Transverse colon (tissue), 3 donors: ENCODE measurements around the gene ARFGAP3.

Experiments
- EP300 ChIP-seq: sonication (generic); formaldehyde crosslinking; IDR thresholded peaks from one replicate; pipeline ENCODE4 v1.6.1; 2017; ENCODE audit warnings: antibody characterized with exemption, low read depth
- TF ChIP-seq, protein P1 (sequence below), 5 experiments: fragments of 200-600 bp in 3 of 5; fragments of 450-650 bp in 2 of 5; sonication (generic) in 3 of 5; IDR thresholded peaks; 1 replicate in 2 of 5; 2 replicates in 3 of 5; pipeline ENCODE4 v1.5.1; 2016 to 2017; ENCODE audit warnings: antibody characterized with exemption in 5 of 5, inconsistent platforms in 3 of 5, mild to moderate bottlenecking in 2 of 5, moderate library complexity in 1 of 5

DNA sequence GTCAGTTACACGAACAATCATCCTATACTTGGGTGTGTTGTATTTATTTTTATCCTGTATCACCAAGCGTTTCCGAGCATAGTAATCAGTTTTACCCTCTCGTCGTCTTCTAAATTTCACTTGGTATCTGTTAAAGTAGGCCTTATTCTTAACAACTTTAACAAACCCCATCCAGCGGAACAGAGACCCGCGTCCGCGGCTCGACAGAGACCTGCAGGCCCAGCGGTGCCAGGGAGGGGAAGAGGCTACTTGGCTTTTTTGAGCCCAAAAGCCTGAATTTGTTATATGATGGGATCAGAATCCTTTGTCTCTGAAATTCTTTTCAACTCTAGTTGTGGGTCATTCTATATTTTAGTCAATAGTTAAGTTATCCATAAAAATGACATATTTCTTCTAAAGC is 79.9 kb downstream of the ARFGAP3 start:
- TF ChIP-seq, protein P1, sequence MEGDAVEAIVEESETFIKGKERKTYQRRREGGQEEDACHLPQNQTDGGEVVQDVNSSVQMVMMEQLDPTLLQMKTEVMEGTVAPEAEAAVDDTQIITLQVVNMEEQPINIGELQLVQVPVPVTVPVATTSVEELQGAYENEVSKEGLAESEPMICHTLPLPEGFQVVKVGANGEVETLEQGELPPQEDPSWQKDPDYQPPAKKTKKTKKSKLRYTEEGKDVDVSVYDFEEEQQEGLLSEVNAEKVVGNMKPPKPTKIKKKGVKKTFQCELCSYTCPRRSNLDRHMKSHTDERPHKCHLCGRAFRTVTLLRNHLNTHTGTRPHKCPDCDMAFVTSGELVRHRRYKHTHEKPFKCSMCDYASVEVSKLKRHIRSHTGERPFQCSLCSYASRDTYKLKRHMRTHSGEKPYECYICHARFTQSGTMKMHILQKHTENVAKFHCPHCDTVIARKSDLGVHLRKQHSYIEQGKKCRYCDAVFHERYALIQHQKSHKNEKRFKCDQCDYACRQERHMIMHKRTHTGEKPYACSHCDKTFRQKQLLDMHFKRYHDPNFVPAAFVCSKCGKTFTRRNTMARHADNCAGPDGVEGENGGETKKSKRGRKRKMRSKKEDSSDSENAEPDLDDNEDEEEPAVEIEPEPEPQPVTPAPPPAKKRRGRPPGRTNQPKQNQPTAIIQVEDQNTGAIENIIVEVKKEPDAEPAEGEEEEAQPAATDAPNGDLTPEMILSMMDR (IDR thresholded peaks at IDR 0.05) = no peak
- TF ChIP-seq EP300 = no peak
